ENCODE measurements around the gene GALNT7.

DNA sequence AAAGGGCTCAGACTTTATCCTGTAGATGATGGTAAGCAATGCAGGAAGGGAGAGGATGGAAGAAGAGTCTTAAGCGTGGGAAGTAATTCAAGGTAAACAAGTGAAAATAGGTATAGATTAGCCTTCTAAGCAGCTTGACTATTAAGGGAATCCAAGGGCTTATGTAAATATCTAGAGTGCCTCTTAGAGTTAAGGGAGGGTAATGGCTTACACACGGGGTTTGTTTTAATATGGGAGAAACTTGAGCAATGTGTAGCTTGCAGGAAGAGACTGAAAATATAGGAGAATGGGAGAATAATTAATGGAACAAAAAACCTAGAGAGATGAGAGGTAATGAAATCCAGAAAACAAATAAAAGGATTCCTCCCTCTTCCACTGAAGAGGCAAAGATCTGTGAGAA is 189.3 kb downstream of the GALNT7 start:
- TF ChIP-seq, protein P1, sequence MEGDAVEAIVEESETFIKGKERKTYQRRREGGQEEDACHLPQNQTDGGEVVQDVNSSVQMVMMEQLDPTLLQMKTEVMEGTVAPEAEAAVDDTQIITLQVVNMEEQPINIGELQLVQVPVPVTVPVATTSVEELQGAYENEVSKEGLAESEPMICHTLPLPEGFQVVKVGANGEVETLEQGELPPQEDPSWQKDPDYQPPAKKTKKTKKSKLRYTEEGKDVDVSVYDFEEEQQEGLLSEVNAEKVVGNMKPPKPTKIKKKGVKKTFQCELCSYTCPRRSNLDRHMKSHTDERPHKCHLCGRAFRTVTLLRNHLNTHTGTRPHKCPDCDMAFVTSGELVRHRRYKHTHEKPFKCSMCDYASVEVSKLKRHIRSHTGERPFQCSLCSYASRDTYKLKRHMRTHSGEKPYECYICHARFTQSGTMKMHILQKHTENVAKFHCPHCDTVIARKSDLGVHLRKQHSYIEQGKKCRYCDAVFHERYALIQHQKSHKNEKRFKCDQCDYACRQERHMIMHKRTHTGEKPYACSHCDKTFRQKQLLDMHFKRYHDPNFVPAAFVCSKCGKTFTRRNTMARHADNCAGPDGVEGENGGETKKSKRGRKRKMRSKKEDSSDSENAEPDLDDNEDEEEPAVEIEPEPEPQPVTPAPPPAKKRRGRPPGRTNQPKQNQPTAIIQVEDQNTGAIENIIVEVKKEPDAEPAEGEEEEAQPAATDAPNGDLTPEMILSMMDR (IDR thresholded peaks at IDR 0.05; ENCODE audit: insufficient read depth, low read length, poor library complexity, severe bottlenecking), result no peak
- TF ChIP-seq EZH2phosphoT487 (conservative IDR thresholded peaks at IDR 0.05; ENCODE audit: low read length), result no peak

All from SU-DHL-6 (cell line).